Stomach (tissue), 9 donors: ENCODE data around the gene SLC39A13. TPM values are rescaled to one million over a fixed set of nuclear protein-coding genes. Genes with fewer than 3 reads are reported as not detected.

Source experiments
- DNase-seq, 2 donors: peaks; one replicate each; pipeline versions ENCODE4 v3.0.0 to v3.0.0-alpha.2; 2013 to 2019
- H3K27ac ChIP-seq, 5 donors: fragments of 200-600 bp in 4 of 5; sonication (generic) in 4 of 5; one replicate each; pipeline ENCODE4 v1.5.1; 2013 to 2019; ENCODE audit warnings: mild to moderate bottlenecking in 1 of 5, moderate library complexity in 1 of 5
- H3K27me3 ChIP-seq, 3 donors: fragments of 200-600 bp; sonication (generic); one replicate each; pipeline ENCODE4 v1.5.1; 2017 to 2019; ENCODE audit warnings: mixed run types in 1 of 3
- H3K36me3 ChIP-seq, 4 donors: fragments of 200-600 bp; sonication (generic); 1 replicate in 3 of 4; 2 replicates in 1 of 4; pipeline ENCODE4 v1.5.1; 2016 to 2019
- H3K4me1 ChIP-seq, 4 donors: fragments of 200-600 bp; sonication (generic); one replicate each; pipeline ENCODE4 v1.5.1; 2016 to 2019
- H3K4me3 ChIP-seq, 4 donors: fragments of 200-600 bp; sonication (generic) in 3 of 4; one replicate each; pipeline ENCODE4 v1.5.1; 2016 to 2019; ENCODE audit warnings: mild to moderate bottlenecking in 1 of 4
- H3K9me3 ChIP-seq, 4 donors: fragments of 200-600 bp; sonication (generic); one replicate each; pipeline ENCODE4 v1.5.1; 2016 to 2019
- CTCF ChIP-seq, 7 experiments: fragments of 450-650 bp in 4 of 7; fragments of 200-600 bp in 3 of 7; sonication (generic) in 3 of 7; IDR thresholded peaks; one replicate each; pipeline ENCODE4 v1.5.1; 2016 to 2019; ENCODE audit warnings: antibody characterized with exemption in 7 of 7, control low read depth in 2 of 7, mild to moderate bottlenecking in 1 of 7
- EP300 ChIP-seq: sonication (generic); formaldehyde crosslinking; IDR thresholded peaks from one replicate; pipeline ENCODE4 v1.6.1; 2017; ENCODE audit warnings: antibody characterized with exemption
- POLR2A ChIP-seq, 4 donors: fragments of 450-650 bp; IDR thresholded peaks; one replicate each; pipeline ENCODE4 v1.6.1; 2016; ENCODE audit warnings: antibody characterized with exemption in 4 of 4, control low read depth in 2 of 4, mild to moderate bottlenecking in 1 of 4, moderate library complexity in 1 of 4
- POLR2AphosphoS5 ChIP-seq, 3 donors: sonication (generic); formaldehyde crosslinking; IDR thresholded peaks; one replicate each; pipeline ENCODE4 v1.6.1; 2016; ENCODE audit warnings: antibody characterized with exemption in 3 of 3
- WGBS, 5 donors: extraction: QIAGEN DNeasy Blood & Tissue Kit in 3 of 5; methylation state at CpG; one replicate each; pipeline versions ENCODE4 v1.1.5 to v1.1.7; 2013 to 2018; 5-methylcytosine and 5-hydroxymethylcytosine counted together
- intact Hi-C: fragments of 100-400 bp; cut with DNase I; formaldehyde crosslinking; loops from one replicate; pipeline ENCODE4 v1.15.1; 2023; ENCODE audit warnings: low total_unique reads
- polyA plus RNA-seq, 3 donors: library from polyadenylated mRNA; stranded (reverse); fragments of 200-250 nt; gene quantifications; one replicate each; pipeline ENCODE4 v1.2.3, GENCODE V29; 2013
- total RNA-seq, 5 donors: library from RNA; depleted of rRNA; stranded (reverse); fragments of >200 nt; gene quantifications; one replicate each; pipeline versions ENCODE4 v1.1.0 to v1.2.3, GENCODE V29; 2014 to 2016
- donor health status: healthy with polysubstance abuse.
- donor health status: Bipolar disorder and iron deficiency.
- donor health status: healthy.

Gene SLC39A13
- total and polyA plus RNA-seq, 8 donors: 7.0 to 158 (median 25.9) TPM

- H3K36me3 ChIP-seq: peaks cover 0 to 4% (median 0%) of the 10 kb centered on the region in 4 donors
- DNase-seq: no peak
- H3K27ac ChIP-seq: no peak overlapping the region
- intact Hi-C loops: no loop called here
- no peaks in the 10 kb centered on the region for H3K27me3 ChIP-seq
- TF ChIP-seq CTCF (IDR thresholded peaks at IDR 0.05) (no peak), POLR2A (IDR thresholded peaks at IDR 0.05) (no peak), POLR2AphosphoS5 (IDR thresholded peaks at IDR 0.05) (no peak), EP300 (no peak)
- no peak overlapping the region for H3K4me3 ChIP-seq
- no peaks in the 10 kb centered on the region for H3K9me3 ChIP-seq
- H3K4me1 ChIP-seq: peaks cover 0 to under 1% (median 0%) of the 10 kb centered on the region in 4 donors
- WGBS, 5 donors: 92 to 99% (median 95%) methylated on average over 2 of the region's 2 CpGs
Measured at GRCh38 chr11:47380078-47380477, 28.3 kb upstream of the SLC39A13 start.

GRCh38 chr11:47383071-47383470 lies 25.3 kb upstream of the SLC39A13 start:
- no peaks in the 10 kb centered on the region for H3K9me3 ChIP-seq
- no peak for DNase-seq
- 44 to 68% (median 64%) methylated on average over 4 of the region's 4 CpGs for WGBS, 5 donors
- H3K27me3 ChIP-seq: no peaks in the 10 kb centered on the region
- TF ChIP-seq POLR2AphosphoS5 (IDR thresholded peaks at IDR 0.05): no peak
- no peak for TF ChIP-seq CTCF (IDR thresholded peaks at IDR 0.05)
- TF ChIP-seq POLR2A (IDR thresholded peaks at IDR 0.05): no peak
- no peak for TF ChIP-seq EP300
- H3K4me1 ChIP-seq: no peaks in the 10 kb centered on the region
- intact Hi-C loops: no loop called here
- H3K36me3 ChIP-seq: no peaks in the 10 kb centered on the region
- no peak overlapping the region for H3K4me3 ChIP-seq
- H3K27ac ChIP-seq: no peak overlapping the region

GRCh38 chr11:47384498-47384897 lies 23.9 kb upstream of the SLC39A13 start:
- Histone ChIP-seq H3K27ac (no peak overlapping the region), H3K9me3 (no peaks in the 10 kb centered on the region), H3K27me3 (no peaks in the 10 kb centered on the region), H3K4me3 (no peak overlapping the region), H3K36me3 (no peaks in the 10 kb centered on the region), H3K4me1 (peaks cover 0 to 10% (median 0%) of the 10 kb centered on the region in 4 donors)
- 90 to 96% (median 95%) methylated on average over 4 of the region's 4 CpGs for WGBS, 5 donors
- no peak for TF ChIP-seq CTCF (IDR thresholded peaks at IDR 0.05)
- no peak for TF ChIP-seq POLR2AphosphoS5 (IDR thresholded peaks at IDR 0.05)
- TF ChIP-seq EP300: no peak
- no peak for TF ChIP-seq POLR2A (IDR thresholded peaks at IDR 0.05)
- no peak for DNase-seq
- intact Hi-C loops: no loop called here

- Histone ChIP-seq H3K9me3 (no peaks in the 10 kb centered on the region), H3K27ac (peak overlapping the region in 2 of 5 donors; percentile 85 to 90), H3K27me3 (no peaks in the 10 kb centered on the region), H3K36me3 (no peaks in the 10 kb centered on the region), H3K4me3 (no peak overlapping the region), H3K4me1 (peaks cover 0 to 16% (median 0%) of the 10 kb centered on the region in 4 donors)
- WGBS, 5 donors: 67 to 82% (median 68%) methylated on average over 13 of the region's 13 CpGs
- intact Hi-C loops: no loop called here
- DNase-seq: peak in 1 of 2 donors; percentile 9
- TF ChIP-seq POLR2AphosphoS5 (IDR thresholded peaks at IDR 0.05): no peak
- TF ChIP-seq EP300: no peak
- TF ChIP-seq CTCF (IDR thresholded peaks at IDR 0.05): no peak
- no peak for TF ChIP-seq POLR2A (IDR thresholded peaks at IDR 0.05)
Measured at GRCh38 chr11:47387944-47388696, 20.3 kb upstream of the SLC39A13 start.
